HG03558 (cell line): Measurements from ENCODE around the gene OGFOD3.
"Not testable (repeated sequence)": the region's sequence is repeated elsewhere in the genome, so short reads cannot be mapped to it uniquely, and the experiment has no call there.

Experiments used
- ATAC-seq: cut with Tn5 transposase; IDR thresholded peaks from one replicate; pipeline ENCODE4 v1.9.1; 2021; ENCODE audit warnings: moderate number of reproducible peaks; ENCODE audit not compliant: unreplicated experiment; ENCODE audit errors: extremely low read depth

The OGFOD3 gene

DNA sequence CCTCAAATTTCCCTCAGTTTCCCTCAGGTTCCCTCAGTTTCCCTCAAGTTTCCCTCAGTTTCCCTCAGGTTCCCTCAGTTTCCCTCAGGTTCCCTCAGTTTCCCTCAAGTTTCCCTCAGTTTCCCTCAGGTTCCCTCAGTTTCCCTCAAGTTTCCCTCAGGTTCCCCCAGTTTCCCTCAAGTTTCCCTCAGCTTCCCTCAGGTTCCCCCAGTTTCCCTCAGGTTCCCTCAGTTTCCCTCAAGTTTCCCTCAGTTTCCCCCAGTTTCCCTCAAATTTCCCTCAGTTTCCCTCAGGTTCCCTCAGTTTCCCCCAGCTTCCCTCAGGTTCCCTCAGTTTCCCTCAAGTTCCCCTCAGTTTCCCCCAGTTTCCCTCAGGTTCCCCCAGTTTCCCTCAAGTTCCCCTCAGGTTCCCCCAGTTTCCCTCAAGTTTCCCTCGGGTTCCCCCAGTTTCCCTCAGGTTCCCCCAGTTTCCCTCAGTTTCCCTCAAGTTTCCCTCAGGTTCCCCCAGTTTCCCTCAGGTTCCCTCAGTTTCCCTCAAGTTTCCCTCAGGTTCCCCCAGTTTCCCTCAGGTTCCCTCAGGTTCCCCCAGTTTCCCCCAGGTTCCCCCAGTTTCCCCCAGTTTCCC, 58.8 kb downstream of the OGFOD3 start:
- not testable (repeated sequence) for ATAC-seq

DNA sequence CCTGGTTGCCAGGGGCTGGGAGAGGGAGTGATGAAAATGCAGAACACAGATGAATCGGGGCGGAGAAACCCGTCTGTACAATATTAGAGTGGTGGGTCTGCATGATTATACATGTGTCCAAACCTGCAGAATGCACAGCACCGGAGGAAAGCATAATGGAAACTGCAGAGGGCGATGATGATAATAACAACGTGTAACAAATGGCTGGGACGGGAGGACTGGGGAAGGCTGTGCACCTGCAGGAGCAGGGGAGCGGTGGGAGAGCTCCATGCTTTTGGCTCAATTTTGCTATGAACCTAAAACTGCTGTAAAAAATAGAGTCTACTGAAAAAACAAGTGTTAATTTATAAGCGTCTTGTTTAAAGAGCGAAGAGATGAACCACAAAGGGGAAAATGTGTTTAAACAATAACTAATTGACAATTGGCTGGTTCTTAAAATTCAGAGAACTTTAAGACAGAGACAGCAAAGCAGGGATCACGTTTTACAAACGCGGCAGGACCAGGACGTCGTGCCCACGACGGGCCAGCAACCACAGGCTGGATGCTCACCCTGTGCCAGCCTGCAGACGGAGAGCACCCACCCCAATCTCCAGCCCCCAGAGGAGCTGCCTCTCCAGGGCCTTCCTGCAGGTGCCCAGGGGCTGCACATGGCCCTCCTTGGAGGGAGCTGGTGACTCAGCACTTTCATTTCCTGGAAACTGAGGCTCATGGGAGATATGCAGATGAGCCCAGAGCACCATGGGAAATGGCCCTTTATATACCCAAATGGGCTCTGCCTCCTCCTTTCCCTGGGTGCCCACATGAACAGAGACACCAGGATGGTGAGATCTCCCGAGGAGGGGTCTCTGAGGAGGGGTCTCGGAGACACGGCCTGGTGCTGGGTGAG, 59.7 kb downstream of the OGFOD3 start, which contains the start of gene TEX19:
Gene TEX19 (plus strand): TSS at position 783 of the 886 bp plus-strand sequence. CDS start 2,904 bp downstream, outside the sequence.
- ATAC-seq = no peak

DNA sequence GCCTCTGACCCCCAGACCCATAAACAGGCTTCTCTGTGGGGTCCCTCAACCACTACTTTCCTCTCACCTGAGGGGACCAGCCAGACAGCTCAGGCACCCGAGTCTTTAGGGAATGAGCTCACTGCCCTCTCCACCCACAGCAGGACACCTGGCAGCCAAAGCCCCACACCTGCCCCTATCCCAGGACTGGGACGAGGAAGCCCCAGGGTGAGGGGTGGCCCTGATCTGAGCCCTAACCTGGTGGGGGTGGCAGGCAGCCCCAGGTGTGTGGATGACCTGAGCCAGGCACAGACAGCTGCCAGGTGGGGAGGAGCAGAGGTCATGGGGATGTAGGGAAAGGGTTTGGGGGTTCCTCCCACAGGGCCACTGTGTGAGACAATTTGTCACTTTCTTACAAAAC, 61.0 kb downstream of the OGFOD3 start:
- no peak for ATAC-seq

GRCh38 chr17:82356845-82357355, 61.5 kb downstream of the OGFOD3 start:
- no peak for ATAC-seq

- ATAC-seq = no peak
Observed at GRCh38 chr17:82355770-82356427, 62.5 kb downstream of the OGFOD3 start.

DNA sequence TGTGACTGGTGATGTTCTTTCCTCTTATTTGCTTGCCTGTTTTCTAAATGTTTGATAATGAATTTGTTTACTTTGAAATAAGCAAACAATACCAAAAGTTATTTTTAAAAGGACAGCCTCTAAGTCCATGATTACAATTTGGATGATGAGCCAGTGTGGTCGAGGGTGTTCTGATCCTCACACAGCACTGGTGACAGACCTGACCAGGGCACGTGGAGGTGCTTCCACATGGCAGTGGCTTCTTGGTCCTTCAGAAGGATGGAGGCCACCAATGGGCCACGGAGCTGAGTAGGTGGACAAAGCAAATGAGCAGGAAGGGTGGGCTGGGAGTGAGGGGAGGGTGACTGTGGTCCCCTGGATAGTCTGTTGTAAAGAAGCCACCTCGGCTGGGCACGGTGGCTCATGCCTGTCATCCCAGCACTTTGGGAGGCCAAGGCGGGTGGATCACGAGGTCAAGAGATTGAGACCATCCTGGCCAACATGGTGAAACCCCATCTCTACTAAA, 63.5 kb downstream of the OGFOD3 start:
- ATAC-seq = no peak

DNA sequence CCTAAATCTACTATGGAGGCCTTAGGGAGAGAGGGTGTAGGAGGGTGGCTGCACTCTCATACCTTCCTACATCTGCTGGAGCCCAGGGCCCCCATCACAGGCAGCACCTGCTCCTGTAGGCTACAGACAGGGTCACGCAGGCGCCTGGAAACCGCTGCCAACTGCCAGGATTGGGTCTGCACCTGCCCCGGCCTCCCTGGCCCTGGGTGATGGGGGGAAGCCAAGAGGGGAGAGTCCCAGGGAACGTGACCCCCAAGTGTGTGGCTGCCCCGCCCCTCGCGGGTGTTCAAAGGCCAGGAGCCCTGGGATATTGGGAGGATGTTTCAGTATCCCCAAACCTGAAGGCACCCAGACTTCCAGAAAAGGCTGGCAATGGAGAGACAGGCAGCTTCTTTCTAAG, 64.9 kb downstream of the OGFOD3 start:
- no peak for ATAC-seq

DNA sequence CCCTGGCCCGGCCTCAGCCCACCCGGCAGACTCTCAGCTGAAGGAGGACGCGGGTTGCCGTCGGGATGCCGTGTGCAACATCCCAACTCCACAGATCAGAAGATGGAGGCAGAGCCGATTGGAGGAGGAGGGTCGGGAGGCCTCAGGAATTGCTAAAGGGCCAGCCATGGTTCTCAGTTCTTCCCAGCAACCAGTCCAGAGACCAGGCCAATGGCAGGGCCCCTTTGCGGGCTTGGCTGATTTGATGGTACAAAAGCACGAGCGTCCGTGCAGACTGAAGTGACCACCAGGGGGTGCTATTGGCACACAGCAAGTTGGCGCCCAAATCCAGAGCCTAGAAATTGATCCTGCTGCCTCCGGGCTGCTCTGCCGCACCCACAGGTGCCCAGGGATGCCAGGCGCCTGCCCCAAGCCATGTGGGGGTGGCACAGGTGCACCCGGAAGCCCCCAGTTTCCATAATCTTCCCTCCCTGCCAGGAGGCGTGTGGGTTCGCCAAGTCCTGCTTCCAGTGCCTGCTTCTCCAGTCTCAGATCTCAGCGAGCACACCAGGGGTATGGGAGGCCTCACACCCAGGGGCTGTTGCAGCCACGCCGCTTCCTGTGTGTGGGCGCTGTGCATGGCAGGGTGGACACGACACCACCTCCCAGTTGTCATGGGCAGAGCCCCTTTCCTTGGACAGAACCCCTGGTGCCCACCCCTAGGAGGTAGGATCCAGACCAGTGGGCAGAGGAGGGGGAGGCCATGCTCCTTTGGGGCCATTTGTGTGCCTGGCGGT, 66.5 kb downstream of the OGFOD3 start:
- no peak for ATAC-seq

DNA sequence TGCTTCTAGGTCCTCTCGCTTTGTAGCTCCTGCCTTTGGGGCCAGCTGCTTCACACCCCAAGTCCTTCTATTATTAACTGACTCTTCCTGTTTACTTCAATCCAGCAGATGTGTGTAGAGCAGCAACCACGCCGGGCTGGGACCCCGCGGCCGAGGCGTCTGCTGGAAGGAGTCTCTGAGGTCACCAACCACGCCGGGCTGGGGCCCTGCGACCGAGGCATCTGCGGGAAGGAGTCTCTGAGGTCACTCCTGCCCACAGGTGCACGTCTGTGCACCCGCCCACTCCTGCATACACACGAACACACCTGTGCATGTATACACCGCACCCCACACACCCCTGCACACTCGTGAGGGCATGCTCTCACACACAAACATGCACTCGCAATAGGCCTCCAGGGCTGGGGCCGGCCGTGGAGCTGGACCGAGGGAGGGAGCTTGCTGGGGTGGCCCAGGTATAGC, 67.1 kb downstream of the OGFOD3 start:
- ATAC-seq = no peak

DNA sequence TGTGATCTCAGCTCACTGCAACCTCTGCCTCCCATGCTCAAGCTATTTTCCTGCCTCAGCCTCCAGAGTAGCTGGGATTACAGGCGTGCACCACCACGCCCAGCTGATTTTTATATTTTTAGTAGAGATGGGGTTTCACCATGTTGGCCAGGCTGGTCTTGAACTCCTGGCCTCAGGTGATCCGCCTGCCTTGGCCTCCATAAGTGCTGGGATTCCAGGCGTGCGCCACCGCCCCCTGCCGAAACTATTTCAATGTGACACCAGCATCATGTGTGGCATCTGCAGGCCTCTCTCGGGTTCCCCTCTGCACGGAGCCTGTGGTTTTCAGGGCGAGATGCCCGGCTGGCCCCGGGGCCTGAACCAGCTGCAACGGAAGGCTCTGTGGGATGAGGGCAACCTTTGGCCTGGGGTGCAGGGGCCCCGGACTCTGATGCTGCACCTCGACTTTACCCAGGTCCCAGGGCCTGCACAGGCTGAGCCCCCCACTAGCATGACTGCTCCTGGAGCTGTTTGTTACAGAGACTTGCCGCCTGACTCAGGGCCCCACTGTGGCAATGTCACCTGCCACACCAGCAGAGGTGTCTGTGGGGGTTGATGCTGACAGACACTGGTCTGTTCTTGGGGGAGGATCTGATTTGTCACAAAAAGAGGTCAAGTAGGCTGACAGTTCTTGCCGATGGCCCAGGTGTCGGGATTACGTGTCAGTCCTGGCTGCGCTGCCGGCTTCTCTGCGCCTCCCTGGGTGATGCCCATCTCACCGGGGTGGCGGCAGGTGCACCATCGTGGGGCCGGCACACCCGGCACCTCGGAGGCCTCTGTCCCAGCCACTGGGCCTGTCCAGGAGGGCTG, 68.0 kb downstream of the OGFOD3 start:
- ATAC-seq = no peak

DNA sequence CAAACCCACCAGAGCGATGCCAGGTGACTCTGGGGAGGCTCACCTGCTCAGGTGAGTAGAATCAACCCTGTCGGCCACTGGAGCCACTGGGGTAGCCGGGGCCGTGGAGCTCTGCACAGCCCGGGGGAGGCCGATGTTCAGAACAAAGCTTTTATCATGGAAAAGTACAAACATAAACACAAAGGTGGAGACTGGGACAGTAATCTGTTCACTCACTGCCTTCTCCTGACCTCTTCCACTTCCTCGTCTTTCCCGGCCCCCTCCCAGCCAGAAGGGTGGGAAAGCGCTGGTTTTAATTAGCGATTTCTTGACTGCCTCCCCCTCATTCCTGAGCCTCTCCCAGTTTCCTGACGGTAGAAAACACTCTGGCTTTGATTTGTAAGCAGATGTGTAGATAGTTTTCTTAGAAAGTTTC, 69.1 kb downstream of the OGFOD3 start:
- no peak for ATAC-seq

DNA sequence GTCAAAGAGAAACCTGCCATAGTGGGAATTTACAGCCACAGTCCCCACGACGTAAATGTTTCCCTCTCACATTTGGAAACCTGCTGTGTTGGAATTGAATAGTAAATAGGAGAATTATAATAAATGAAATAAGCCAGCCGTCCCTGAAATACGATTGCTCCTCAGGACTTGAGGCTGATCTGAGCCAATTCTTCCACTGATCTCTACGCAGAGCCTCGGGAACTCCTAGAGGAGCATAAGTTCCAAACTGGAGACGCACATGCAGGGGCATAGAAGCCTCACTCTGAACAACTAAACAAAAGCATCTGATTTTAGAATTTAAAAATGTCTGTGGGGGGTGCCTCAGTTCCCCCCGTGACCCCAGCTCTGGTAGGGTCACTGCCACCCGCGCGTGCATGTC, 69.5 kb downstream of the OGFOD3 start:
- ATAC-seq = no peak

GRCh38 chr17:82348434-82348833, 70.0 kb downstream of the OGFOD3 start:
- no peak for ATAC-seq

- ATAC-seq = not testable (repeated sequence)
Observed at GRCh38 chr17:82347994-82348393, 70.4 kb downstream of the OGFOD3 start.

DNA sequence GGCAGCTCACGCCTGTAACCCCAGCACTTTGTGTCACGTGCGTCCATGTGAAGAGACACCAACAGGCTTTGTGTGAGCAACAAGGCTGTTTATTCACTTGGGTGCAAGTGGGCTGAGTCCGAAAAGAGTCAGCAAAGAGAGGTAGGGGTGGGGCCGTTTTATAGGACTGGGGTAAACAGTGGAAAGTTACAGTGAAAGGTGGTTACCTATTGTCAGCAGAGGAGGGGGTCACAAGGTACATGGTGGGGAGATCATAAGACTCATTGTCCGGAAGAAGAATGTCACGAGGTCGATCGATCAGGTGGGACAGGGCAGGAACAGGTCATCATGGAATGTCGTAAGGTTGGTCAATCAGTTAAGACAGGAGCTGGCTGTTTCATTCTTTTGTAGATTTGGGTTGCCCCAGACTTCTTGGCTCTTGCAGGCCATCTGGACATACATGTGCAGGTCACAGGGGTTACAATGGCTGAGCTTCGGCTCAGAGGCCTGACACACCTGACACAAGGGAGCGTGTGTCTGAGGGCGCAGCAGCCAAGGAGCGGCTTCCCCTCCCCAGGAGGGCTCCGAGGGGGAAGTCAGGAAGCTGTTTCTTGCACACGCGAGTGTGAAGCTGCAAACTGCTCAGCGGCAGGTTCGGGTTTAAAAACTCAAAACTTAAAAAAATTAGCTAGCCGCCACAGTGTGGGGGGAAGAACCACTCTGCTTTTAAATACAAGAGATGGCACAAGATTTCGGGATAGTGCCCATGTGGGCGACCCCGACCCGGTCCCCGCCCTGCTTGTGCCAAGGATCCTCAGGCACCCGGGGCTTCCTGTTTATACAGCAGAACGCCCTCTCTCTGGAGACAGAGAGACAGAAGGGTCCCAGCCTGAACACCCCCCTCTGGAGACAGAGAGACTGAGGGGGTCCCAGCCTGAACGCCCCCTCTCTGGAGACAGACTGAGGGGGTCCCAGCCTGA, 71.8 kb downstream of the OGFOD3 start:
- ATAC-seq = no peak

GRCh38 chr17:82345151-82345976, 73.0 kb downstream of the OGFOD3 start:
- no peak for ATAC-seq
